Measurements from ENCODE around the gene FAM149A.

Gene FAM149A

GRCh38 chr4:186069729-186070128 lies 34.8 kb upstream of the FAM149A start:
- DNase-seq (ENCODE audit: low read depth) = no peak
- H3K4me3 ChIP-seq (ENCODE audit: low read length) = no peak overlapping the region
- TF ChIP-seq, protein P1, sequence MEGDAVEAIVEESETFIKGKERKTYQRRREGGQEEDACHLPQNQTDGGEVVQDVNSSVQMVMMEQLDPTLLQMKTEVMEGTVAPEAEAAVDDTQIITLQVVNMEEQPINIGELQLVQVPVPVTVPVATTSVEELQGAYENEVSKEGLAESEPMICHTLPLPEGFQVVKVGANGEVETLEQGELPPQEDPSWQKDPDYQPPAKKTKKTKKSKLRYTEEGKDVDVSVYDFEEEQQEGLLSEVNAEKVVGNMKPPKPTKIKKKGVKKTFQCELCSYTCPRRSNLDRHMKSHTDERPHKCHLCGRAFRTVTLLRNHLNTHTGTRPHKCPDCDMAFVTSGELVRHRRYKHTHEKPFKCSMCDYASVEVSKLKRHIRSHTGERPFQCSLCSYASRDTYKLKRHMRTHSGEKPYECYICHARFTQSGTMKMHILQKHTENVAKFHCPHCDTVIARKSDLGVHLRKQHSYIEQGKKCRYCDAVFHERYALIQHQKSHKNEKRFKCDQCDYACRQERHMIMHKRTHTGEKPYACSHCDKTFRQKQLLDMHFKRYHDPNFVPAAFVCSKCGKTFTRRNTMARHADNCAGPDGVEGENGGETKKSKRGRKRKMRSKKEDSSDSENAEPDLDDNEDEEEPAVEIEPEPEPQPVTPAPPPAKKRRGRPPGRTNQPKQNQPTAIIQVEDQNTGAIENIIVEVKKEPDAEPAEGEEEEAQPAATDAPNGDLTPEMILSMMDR (conservative IDR thresholded peaks at IDR 0.05; ENCODE audit: low read length) = no peak

- H3K4me3 ChIP-seq (ENCODE audit: low read length) = no peak overlapping the region
- no peak for DNase-seq (ENCODE audit: low read depth)
- TF ChIP-seq, protein P1 (conservative IDR thresholded peaks at IDR 0.05; ENCODE audit: low read length) = no peak
These were observed 32.0 kb upstream of the FAM149A start for GRCh38 chr4:186072516-186072915.

GRCh38 chr4:186074189-186074588 lies 30.3 kb upstream of the FAM149A start:
- TF ChIP-seq, protein P1 (conservative IDR thresholded peaks at IDR 0.05; ENCODE audit: low read length) = no peak
- DNase-seq (ENCODE audit: low read depth) = no peak
- no peak overlapping the region for H3K4me3 ChIP-seq (ENCODE audit: low read length)

GRCh38 chr4:186078981-186079638 lies 25.4 kb upstream of the FAM149A start:
- TF ChIP-seq, protein P1 (conservative IDR thresholded peaks at IDR 0.05; ENCODE audit: low read length) = no peak
- DNase-seq (ENCODE audit: low read depth) = no peak
- H3K4me3 ChIP-seq (ENCODE audit: low read length) = no peak overlapping the region

DNA sequence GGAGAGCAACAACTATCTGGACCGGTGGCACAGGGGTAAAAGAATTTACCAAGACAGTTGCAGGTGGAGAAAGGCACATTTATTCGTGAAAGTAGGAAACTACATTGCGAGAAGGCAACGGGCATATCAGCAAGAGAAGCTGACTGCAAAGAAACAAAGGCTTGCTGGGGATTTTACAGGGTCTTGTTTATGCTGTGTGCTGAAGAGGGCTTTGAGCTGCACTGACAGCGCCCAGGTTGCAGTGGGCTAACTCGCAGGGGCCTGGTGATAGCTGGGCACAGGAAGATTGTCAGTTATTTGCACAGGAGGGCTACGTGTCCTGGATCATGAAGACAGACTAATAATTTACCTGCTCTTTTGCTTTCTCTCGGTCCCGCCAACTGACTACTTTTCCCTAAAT lies 24.8 kb upstream of the FAM149A start:
- no peak for DNase-seq (ENCODE audit: low read depth)
- no peak overlapping the region for H3K4me3 ChIP-seq (ENCODE audit: low read length)
- TF ChIP-seq, protein P1 (conservative IDR thresholded peaks at IDR 0.05; ENCODE audit: low read length) = no peak

GRCh38 chr4:186081202-186081807 lies 23.2 kb upstream of the FAM149A start:
- DNase-seq (ENCODE audit: low read depth) = no peak
- no peak overlapping the region for H3K4me3 ChIP-seq (ENCODE audit: low read length)
- TF ChIP-seq, protein P1 (conservative IDR thresholded peaks at IDR 0.05; ENCODE audit: low read length) = no peak

DNA sequence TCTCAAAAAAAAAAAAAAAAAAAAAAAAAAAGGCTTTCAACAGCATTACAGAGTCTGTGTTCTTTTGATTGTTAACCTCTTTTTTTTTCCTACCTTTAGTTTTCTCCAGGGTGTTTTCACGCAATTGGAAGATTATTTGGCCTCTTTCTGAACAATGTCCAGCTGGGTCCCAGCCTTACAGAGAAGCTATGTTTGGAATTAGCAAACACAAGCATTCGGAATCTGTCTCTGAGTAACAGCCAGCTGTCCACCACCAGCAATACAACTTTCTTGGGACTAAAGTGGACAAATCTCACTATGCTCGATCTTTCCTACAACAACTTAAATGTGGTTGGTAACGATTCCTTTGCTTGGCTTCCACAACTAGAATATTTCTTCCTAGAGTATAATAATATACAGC lies 22.3 kb upstream of the FAM149A start:
- TF ChIP-seq, protein P1 (conservative IDR thresholded peaks at IDR 0.05; ENCODE audit: low read length) = no peak
- no peak overlapping the region for H3K4me3 ChIP-seq (ENCODE audit: low read length)
- no peak for DNase-seq (ENCODE audit: low read depth)

All from AG10803 (cell line).